CD4-positive, alpha-beta T cell treated with Interleukin-17A for 4 hours (primary cell): ENCODE measurements around the gene RDH12.
"Not testable (repeated sequence)": the region's sequence is repeated elsewhere in the genome, so short reads cannot be mapped to it uniquely, and the experiment has no call there.

Experiments
- DNase-seq: peaks from one replicate; pipeline ENCODE4 v3.0.0-alpha.2; 2020; ENCODE audit warnings: mixed read lengths

Gene RDH12

GRCh38 chr14:67705211-67705610 lies 3.5 kb downstream of the RDH12 start:
- no peak for DNase-seq

- not testable (repeated sequence) for DNase-seq
Observed at GRCh38 chr14:67709346-67709745, 7.7 kb downstream of the RDH12 start.

- not testable (repeated sequence) for DNase-seq
Observed at GRCh38 chr14:67709796-67710195, 8.1 kb downstream of the RDH12 start.

GRCh38 chr14:67710209-67710608 lies 8.5 kb downstream of the RDH12 start:
- DNase-seq = no peak

- no peak for DNase-seq
Observed at GRCh38 chr14:67717048-67717447, 15.4 kb downstream of the RDH12 start.

- DNase-seq = no peak
Observed at GRCh38 chr14:67718265-67718664, 16.6 kb downstream of the RDH12 start.

- not testable (repeated sequence) for DNase-seq
Observed at GRCh38 chr14:67719385-67719784, 17.7 kb downstream of the RDH12 start.

- no peak for DNase-seq
Observed at GRCh38 chr14:67719866-67720265, 18.2 kb downstream of the RDH12 start.

GRCh38 chr14:67721875-67722274 lies 20.2 kb downstream of the RDH12 start:
- DNase-seq = no peak

GRCh38 chr14:67722293-67722692 lies 20.6 kb downstream of the RDH12 start:
- DNase-seq = no peak

GRCh38 chr14:67725171-67725570 lies 23.5 kb downstream of the RDH12 start:
- DNase-seq = no peak

GRCh38 chr14:67727361-67727760 lies 25.7 kb downstream of the RDH12 start:
- no peak for DNase-seq

- DNase-seq = no peak
Observed at GRCh38 chr14:67728258-67728657, 26.6 kb downstream of the RDH12 start.

- no peak for DNase-seq
Observed at GRCh38 chr14:67729072-67729885, 27.6 kb downstream of the RDH12 start.

- DNase-seq = no peak
Observed at GRCh38 chr14:67733616-67734015, 31.9 kb downstream of the RDH12 start.

GRCh38 chr14:67734675-67735074 lies 33.0 kb downstream of the RDH12 start:
- no peak for DNase-seq

GRCh38 chr14:67735336-67736147 lies 33.9 kb downstream of the RDH12 start:
- no peak for DNase-seq

- DNase-seq = no peak
Observed at GRCh38 chr14:67736771-67737170, 35.1 kb downstream of the RDH12 start.

GRCh38 chr14:67738740-67739504 lies 37.2 kb downstream of the RDH12 start:
- peak; percentile 24 for DNase-seq

GRCh38 chr14:67744046-67744445 lies 42.4 kb downstream of the RDH12 start:
- DNase-seq = no peak

GRCh38 chr14:67746927-67747326 lies 45.2 kb downstream of the RDH12 start:
- DNase-seq = no peak

- DNase-seq = no peak
Observed at GRCh38 chr14:67748312-67748711, 46.6 kb downstream of the RDH12 start.
